ENCODE data around the gene ANKRD36C. TPM values are rescaled to one million over a fixed set of nuclear protein-coding genes. Genes with fewer than 3 reads are reported as not detected.
"Not testable (repeated sequence)": the region's sequence is repeated elsewhere in the genome, so short reads cannot be mapped to it uniquely, and the experiment has no call there.

ANKRD36C gene
- total and polyA plus RNA-seq, 2 donors (not counting 1 experiment from before 2014, with no cell fraction given) = 2.5 to 103 TPM

GRCh38 chr2:96006248-96006647 is 14.6 kb upstream of the ANKRD36C start:
- H3K4me3 Mint-ChIP-seq; H4K20me1 ChIP-seq (ENCODE audit: control insufficient read depth, insufficient read depth, low read length, poor library complexity, severe bottlenecking); H3K79me2 ChIP-seq (ENCODE audit: control insufficient read depth, insufficient read depth, low read length); H3K36me3 ChIP-seq (replicated peaks in 1 of 2; ENCODE audit: control extremely low read depth in 1 of 2, control insufficient read depth in 1 of 2, extremely low read depth in 1 of 2, insufficient read depth in 2 of 2, low read length in 1 of 2); H3K4me3 ChIP-seq (ENCODE audit: control extremely low read depth in 1 of 5, extremely low read depth in 1 of 5, insufficient read depth in 1 of 5, low read depth in 2 of 5, low read length in 4 of 5); intact Hi-C loops (cut with micrococcal nuclease); DNase-seq; H3K9me3 ChIP-seq (ENCODE audit: control extremely low read depth in 1 of 3, control insufficient read depth in 2 of 3, insufficient read depth in 1 of 3, low read length in 2 of 3); POLR2A ChIA-PET; CTCF ChIA-PET; H3K9me3 Mint-ChIP-seq (ENCODE audit: insufficient read depth); H2AFZ ChIP-seq (ENCODE audit: insufficient read depth, low read depth, low read length, poor library complexity, severe bottlenecking); ATAC-seq (ENCODE audit: low read depth); H3K9ac ChIP-seq (ENCODE audit: low read length); H3K27me3 ChIP-seq (replicated peaks in 1 of 4; ENCODE audit: control extremely low read depth in 1 of 4, control insufficient read depth in 3 of 4, insufficient read depth in 4 of 4, low read length in 3 of 4); H3K27ac Mint-ChIP-seq; H3K4me2 ChIP-seq (replicated peaks; ENCODE audit: low read depth, low read length, poor library complexity, severe bottlenecking); H3K27ac ChIP-seq (ENCODE audit: low read length in 2 of 2); H3K4me1 Mint-ChIP-seq: not testable (repeated sequence)
- H3K27me3 Mint-ChIP-seq = peaks cover 36% of the 10 kb centered on the region
- peaks cover 0 to 10% of the 10 kb centered on the region in 2 donors for H3K4me1 ChIP-seq (ENCODE audit: control insufficient read depth in 2 of 2, insufficient read depth in 2 of 2, low read length in 2 of 2)
- 89% methylated on average over 3 of the region's 5 CpGs for WGBS (ENCODE audit: insufficient coverage)

- not testable (repeated sequence) for H3K9me3 ChIP-seq (ENCODE audit: control extremely low read depth in 1 of 3, control insufficient read depth in 2 of 3, insufficient read depth in 1 of 3, low read length in 2 of 3); H3K9me3 Mint-ChIP-seq (ENCODE audit: insufficient read depth); H3K4me1 Mint-ChIP-seq; H3K79me2 ChIP-seq (ENCODE audit: control insufficient read depth, insufficient read depth, low read length); H3K36me3 ChIP-seq (replicated peaks in 1 of 2; ENCODE audit: control extremely low read depth in 1 of 2, control insufficient read depth in 1 of 2, extremely low read depth in 1 of 2, insufficient read depth in 2 of 2, low read length in 1 of 2); H3K4me1 ChIP-seq (ENCODE audit: control insufficient read depth in 2 of 2, insufficient read depth in 2 of 2, low read length in 2 of 2); H4K20me1 ChIP-seq (ENCODE audit: control insufficient read depth, insufficient read depth, low read length, poor library complexity, severe bottlenecking); H3K27me3 ChIP-seq (replicated peaks in 1 of 4; ENCODE audit: control extremely low read depth in 1 of 4, control insufficient read depth in 3 of 4, insufficient read depth in 4 of 4, low read length in 3 of 4)
- Histone ChIP-seq H3K4me2 (replicated peaks; ENCODE audit: low read depth, low read length, poor library complexity, severe bottlenecking) (peak overlapping the region; percentile 84), H3K27ac (ENCODE audit: low read length in 2 of 2) (peak overlapping the region; percentile 28 to 49), H3K4me3 (ENCODE audit: control extremely low read depth in 1 of 5, extremely low read depth in 1 of 5, insufficient read depth in 1 of 5, low read depth in 2 of 5, low read length in 4 of 5) (peak overlapping the region in 4 of 5 experiments; percentile 44 to 69 (median 64)), H2AFZ (ENCODE audit: insufficient read depth, low read depth, low read length, poor library complexity, severe bottlenecking) (peak overlapping the region; percentile 94), H3K9ac (ENCODE audit: low read length) (peak overlapping the region; percentile 67)
- 1% methylated on average over 20 of the region's 34 CpGs for WGBS (ENCODE audit: insufficient coverage)
- ChIA-PET CTCF (interaction anchor here (0.6 to 3.5 kb wide), 21 partner anchors 8 to 805 kb away, joined by 3 to 32 read pairs (median 4); partner anchors contain the start of genes ADRA2B, ASTL and STARD7), POLR2A (interaction anchor here (0.7 kb wide), 1 partner anchor 153 kb away, joined by 3 read pairs; no protein-coding TSS in a partner anchor)
- DNase-seq (peak; percentile 73), ATAC-seq (ENCODE audit: low read depth) (peak; percentile 67)
- peak; percentile 91 for TF ChIP-seq CTCF (IDR thresholded peaks at IDR 0.05)
- H3K27ac Mint-ChIP-seq = peak overlapping the region; percentile 93
- peaks cover 16% of the 10 kb centered on the region for H3K27me3 Mint-ChIP-seq
- peak overlapping the region; percentile 94 for H3K4me3 Mint-ChIP-seq
- intact Hi-C loops (cut with micrococcal nuclease) = loop anchor here (1.0 to 5.0 kb wide), 2 partner anchors 125 to 275 kb away; partner anchors contain the start of genes CIAO1 and TMEM127
Observed at GRCh38 chr2:95992520-95993272, 1.1 kb upstream of the ANKRD36C start.

- H4K20me1 ChIP-seq (ENCODE audit: control insufficient read depth, insufficient read depth, low read length, poor library complexity, severe bottlenecking); H3K9me3 Mint-ChIP-seq (ENCODE audit: insufficient read depth); H3K79me2 ChIP-seq (ENCODE audit: control insufficient read depth, insufficient read depth, low read length); DNase-seq; H3K36me3 ChIP-seq (replicated peaks in 1 of 2; ENCODE audit: control extremely low read depth in 1 of 2, control insufficient read depth in 1 of 2, extremely low read depth in 1 of 2, insufficient read depth in 2 of 2, low read length in 1 of 2); H3K4me1 ChIP-seq (ENCODE audit: control insufficient read depth in 2 of 2, insufficient read depth in 2 of 2, low read length in 2 of 2); H3K4me1 Mint-ChIP-seq; POLR2A ChIA-PET; H3K27me3 ChIP-seq (replicated peaks in 1 of 4; ENCODE audit: control extremely low read depth in 1 of 4, control insufficient read depth in 3 of 4, insufficient read depth in 4 of 4, low read length in 3 of 4); H3K9me3 ChIP-seq (ENCODE audit: control extremely low read depth in 1 of 3, control insufficient read depth in 2 of 3, insufficient read depth in 1 of 3, low read length in 2 of 3): not testable (repeated sequence)
- no CpG with 5 or more reads among the region's 39 CpGs for WGBS (ENCODE audit: insufficient coverage)
- peak overlapping the region; percentile 67 for H3K9ac ChIP-seq (ENCODE audit: low read length)
- peak overlapping the region; percentile 94 for H2AFZ ChIP-seq (ENCODE audit: insufficient read depth, low read depth, low read length, poor library complexity, severe bottlenecking)
- peak overlapping the region in 4 of 5 experiments; percentile 44 to 69 (median 64) for H3K4me3 ChIP-seq (ENCODE audit: control extremely low read depth in 1 of 5, extremely low read depth in 1 of 5, insufficient read depth in 1 of 5, low read depth in 2 of 5, low read length in 4 of 5)
- Mint-ChIP-seq H3K4me3 (peak overlapping the region; percentile 80), H3K27me3 (peaks cover 14% of the 10 kb centered on the region), H3K27ac (peak overlapping the region; percentile 87)
- peak; percentile 66 for ATAC-seq (ENCODE audit: low read depth)
- CTCF ChIA-PET = interaction anchor here (0.6 to 3.5 kb wide), 20 partner anchors 9 to 524 kb away, joined by 3 to 32 read pairs (median 4); partner anchors contain the start of genes ADRA2B, ASTL and STARD7
- peak overlapping the region; percentile 84 for H3K4me2 ChIP-seq (replicated peaks; ENCODE audit: low read depth, low read length, poor library complexity, severe bottlenecking)
- peak overlapping the region in 1 of 2 donors; percentile 49 for H3K27ac ChIP-seq (ENCODE audit: low read length in 2 of 2)
- intact Hi-C loops (cut with micrococcal nuclease) = loop anchor here (5.0 kb wide), 1 partner anchor 275 kb away; the partner anchor contains the start of genes CIAO1 and TMEM127
Observed at GRCh38 chr2:95992102-95992501, 478 bp upstream of the ANKRD36C start.
